ENCODE data around the gene GNAT3. TPM values are rescaled to one million over a fixed set of nuclear protein-coding genes. Genes with fewer than 3 reads are reported as not detected.

The GNAT3 gene
- total and polyA plus RNA-seq, 7 donors: not detected

DNA sequence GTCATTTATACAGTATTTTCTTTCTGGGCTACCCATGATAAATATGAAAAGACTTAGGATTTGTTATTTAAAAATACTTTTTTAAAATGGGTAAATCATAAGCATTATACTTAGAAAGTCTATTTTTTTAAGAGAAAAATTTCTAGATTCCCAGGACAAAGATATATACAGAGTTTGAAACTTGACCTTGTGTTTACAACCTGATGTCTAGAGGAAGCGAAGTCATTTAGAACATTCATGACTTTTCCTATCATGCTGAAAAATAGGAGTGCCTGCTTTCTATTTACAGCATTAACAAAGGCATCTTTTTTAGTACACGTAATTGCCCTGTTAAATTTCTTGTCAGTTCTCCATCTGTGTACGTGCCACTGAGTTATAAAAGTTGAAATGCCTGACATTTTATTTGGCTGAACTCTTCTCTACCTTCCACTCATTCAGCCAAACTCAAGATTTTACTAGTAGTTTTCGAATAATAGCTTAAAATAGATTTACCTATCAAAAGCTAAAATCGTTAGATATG lies 23.0 kb downstream of the GNAT3 start:
- intact Hi-C loops (cut with DNase I): no loop called here
- no peaks in the 10 kb centered on the region for H3K36me3 ChIP-seq
- H3K9me3 ChIP-seq: no peaks in the 10 kb centered on the region
- H3K4me3 ChIP-seq: no peak overlapping the region
- no peak for DNase-seq
- no peaks in the 10 kb centered on the region for H3K4me1 ChIP-seq
- TF ChIP-seq, protein P1, sequence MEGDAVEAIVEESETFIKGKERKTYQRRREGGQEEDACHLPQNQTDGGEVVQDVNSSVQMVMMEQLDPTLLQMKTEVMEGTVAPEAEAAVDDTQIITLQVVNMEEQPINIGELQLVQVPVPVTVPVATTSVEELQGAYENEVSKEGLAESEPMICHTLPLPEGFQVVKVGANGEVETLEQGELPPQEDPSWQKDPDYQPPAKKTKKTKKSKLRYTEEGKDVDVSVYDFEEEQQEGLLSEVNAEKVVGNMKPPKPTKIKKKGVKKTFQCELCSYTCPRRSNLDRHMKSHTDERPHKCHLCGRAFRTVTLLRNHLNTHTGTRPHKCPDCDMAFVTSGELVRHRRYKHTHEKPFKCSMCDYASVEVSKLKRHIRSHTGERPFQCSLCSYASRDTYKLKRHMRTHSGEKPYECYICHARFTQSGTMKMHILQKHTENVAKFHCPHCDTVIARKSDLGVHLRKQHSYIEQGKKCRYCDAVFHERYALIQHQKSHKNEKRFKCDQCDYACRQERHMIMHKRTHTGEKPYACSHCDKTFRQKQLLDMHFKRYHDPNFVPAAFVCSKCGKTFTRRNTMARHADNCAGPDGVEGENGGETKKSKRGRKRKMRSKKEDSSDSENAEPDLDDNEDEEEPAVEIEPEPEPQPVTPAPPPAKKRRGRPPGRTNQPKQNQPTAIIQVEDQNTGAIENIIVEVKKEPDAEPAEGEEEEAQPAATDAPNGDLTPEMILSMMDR (IDR thresholded peaks at IDR 0.05): no peak
- no peak for TF ChIP-seq POLR2AphosphoS5 (IDR thresholded peaks at IDR 0.05)
- no peak for TF ChIP-seq EP300 (IDR thresholded peaks at IDR 0.05)
- no peak for TF ChIP-seq POLR2A (IDR thresholded peaks at IDR 0.05)
- 30 to 62% methylated on average over 5 of the region's 5 CpGs for WGBS, 2 donors
- no peaks in the 10 kb centered on the region for H3K27me3 ChIP-seq
- no peak overlapping the region for H3K27ac ChIP-seq

DNA sequence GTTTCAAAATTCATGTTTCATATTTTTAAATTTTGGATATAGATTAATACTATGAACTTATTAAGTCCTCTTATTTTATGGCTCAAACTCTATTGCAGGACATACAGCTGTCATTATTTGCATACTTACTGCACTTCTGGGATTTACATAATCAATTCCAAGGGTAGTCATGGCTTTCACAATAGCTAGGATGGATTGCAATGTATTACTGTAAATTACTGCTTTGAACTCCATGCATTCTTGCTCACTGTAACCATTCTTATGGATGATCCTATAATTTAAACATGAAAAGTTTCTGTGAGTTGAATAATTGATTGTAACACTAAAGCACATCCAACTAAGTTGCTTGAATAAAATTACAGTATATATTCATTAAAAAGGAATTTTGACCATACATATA lies 23.5 kb downstream of the GNAT3 start:
- Histone ChIP-seq H3K36me3 (no peaks in the 10 kb centered on the region), H3K9me3 (no peaks in the 10 kb centered on the region), H3K4me1 (no peaks in the 10 kb centered on the region), H3K27ac (no peak overlapping the region), H3K4me3 (no peak overlapping the region), H3K27me3 (no peaks in the 10 kb centered on the region)
- intact Hi-C loops (cut with DNase I): no loop called here
- no peak for DNase-seq
- TF ChIP-seq, protein P1 (IDR thresholded peaks at IDR 0.05): no peak
- TF ChIP-seq POLR2A (IDR thresholded peaks at IDR 0.05) (no peak), EP300 (IDR thresholded peaks at IDR 0.05) (no peak), POLR2AphosphoS5 (IDR thresholded peaks at IDR 0.05) (no peak)

DNA sequence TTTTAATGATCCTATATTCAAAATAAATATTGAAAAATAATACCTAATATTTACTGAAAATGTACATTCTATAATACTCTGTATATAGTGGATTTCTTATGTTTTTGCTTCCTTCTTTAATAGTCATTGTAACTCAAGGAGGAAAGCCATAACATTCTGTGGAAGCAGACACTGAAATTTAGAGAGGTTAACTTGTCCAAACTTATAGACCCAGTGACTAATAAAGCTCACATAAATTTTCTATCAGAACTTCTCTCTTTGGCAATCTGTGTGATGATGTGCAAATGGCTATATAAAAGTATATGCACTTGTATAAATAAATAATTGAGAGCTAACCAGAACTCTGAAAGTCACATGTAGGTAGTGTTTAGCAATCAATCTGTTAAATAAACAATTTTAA lies 26.1 kb downstream of the GNAT3 start:
- intact Hi-C loops (cut with DNase I): no loop called here
- no peak overlapping the region for H3K27ac ChIP-seq

DNA sequence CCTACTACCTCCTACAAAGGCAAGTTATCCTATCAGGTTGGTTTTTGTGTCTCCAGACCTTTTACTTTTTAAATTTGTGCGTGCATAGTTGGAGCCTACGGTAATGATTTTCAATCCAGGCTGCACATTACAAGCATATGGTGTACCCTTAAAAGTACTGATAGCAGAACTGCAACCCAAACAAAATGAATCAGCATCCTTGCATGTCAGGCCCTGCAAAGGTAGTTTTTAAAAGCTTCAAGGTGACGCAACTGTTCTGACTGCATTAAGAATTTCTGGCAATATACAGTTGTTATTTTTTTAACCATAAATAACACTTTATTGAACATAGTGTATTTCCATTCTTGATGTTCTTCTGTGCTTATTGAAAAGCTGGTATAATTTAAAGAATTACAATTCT lies 28.9 kb downstream of the GNAT3 start:
- Histone ChIP-seq H3K4me1 (no peaks in the 10 kb centered on the region), H3K4me3 (no peak overlapping the region), H3K27ac (no peak overlapping the region), H3K36me3 (no peaks in the 10 kb centered on the region), H3K27me3 (no peaks in the 10 kb centered on the region), H3K9me3 (no peaks in the 10 kb centered on the region)
- TF ChIP-seq POLR2A (IDR thresholded peaks at IDR 0.05): no peak
- TF ChIP-seq, protein P1 (IDR thresholded peaks at IDR 0.05): no peak
- TF ChIP-seq EP300 (IDR thresholded peaks at IDR 0.05): no peak
- 94 to 97% methylated on average over 3 of the region's 3 CpGs for WGBS, 2 donors
- intact Hi-C loops (cut with DNase I): no loop called here
- no peak for DNase-seq

More for the DNA sequence above, 26.1 kb downstream of the GNAT3 start:
- no peaks in the 10 kb centered on the region for H3K9me3 ChIP-seq
- no peak overlapping the region for H3K4me3 ChIP-seq
- H3K36me3 ChIP-seq: no peaks in the 10 kb centered on the region
- DNase-seq: no peak
- TF ChIP-seq, protein P1 (IDR thresholded peaks at IDR 0.05): no peak
- TF ChIP-seq POLR2A (IDR thresholded peaks at IDR 0.05): no peak
- TF ChIP-seq POLR2AphosphoS5 (IDR thresholded peaks at IDR 0.05): no peak
- no peak for TF ChIP-seq EP300 (IDR thresholded peaks at IDR 0.05)
- no peaks in the 10 kb centered on the region for H3K27me3 ChIP-seq
- no peaks in the 10 kb centered on the region for H3K4me1 ChIP-seq

DNA sequence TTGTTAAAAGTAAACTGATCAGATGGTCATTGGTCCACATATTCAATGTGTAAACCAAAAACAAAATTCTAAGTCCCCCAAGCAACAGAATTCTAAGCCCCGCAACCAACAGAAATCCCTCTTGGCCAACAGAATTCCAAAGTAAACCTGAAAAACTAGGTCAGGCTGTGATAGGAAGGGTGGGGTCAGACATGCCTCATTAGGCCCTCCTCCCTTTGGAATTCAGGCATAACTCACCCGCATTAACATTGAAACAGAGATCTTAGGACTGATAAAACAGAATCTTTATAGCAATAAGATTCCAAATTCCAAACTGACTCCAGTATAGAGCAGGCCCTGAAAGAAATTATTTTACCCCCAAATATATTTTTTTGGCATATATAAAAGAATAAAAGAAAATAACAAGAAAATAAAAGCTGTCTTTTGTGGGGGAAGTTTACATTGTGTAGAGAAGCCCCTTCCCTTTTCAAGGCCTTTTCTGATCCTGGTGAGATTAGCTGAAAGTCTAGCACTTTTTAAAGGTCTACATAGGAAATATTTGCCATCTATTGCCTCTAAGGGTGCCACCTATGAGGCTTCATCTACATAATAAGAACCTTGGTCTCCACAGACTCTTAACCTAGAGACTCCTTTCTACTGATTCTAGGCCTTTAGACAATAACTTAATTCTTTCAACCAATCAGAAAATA lies 30.5 kb downstream of the GNAT3 start:
- Histone ChIP-seq H3K27ac (no peak overlapping the region), H3K27me3 (no peaks in the 10 kb centered on the region)
- 51 to 77% methylated on average over 2 of the region's 2 CpGs for whole genome bisulfite sequencing, 2 donors

More for the DNA sequence above, 30.5 kb downstream of the GNAT3 start:
- intact Hi-C loops (cut with DNase I): no loop called here
- DNase-seq: no peak
- H3K9me3 ChIP-seq: no peaks in the 10 kb centered on the region
- no peaks in the 10 kb centered on the region for H3K36me3 ChIP-seq
- H3K4me1 ChIP-seq: no peaks in the 10 kb centered on the region
- H3K4me3 ChIP-seq: no peak overlapping the region
- TF ChIP-seq POLR2A (IDR thresholded peaks at IDR 0.05): no peak
- TF ChIP-seq EP300 (IDR thresholded peaks at IDR 0.05): no peak
- no peak for TF ChIP-seq POLR2AphosphoS5 (IDR thresholded peaks at IDR 0.05)
- TF ChIP-seq, protein P1 (IDR thresholded peaks at IDR 0.05): no peak

All from sigmoid colon (tissue), 7 donors.